ENCODE measurements around the gene CLDN7. TPM values are rescaled to one million over a fixed set of nuclear protein-coding genes. Genes with fewer than 3 reads are reported as not detected.

Gene CLDN7
- total and polyA plus RNA-seq, 4 experiments from 2014 or later, result 0.39 to 3.1 (median 1.0) TPM

DNA sequence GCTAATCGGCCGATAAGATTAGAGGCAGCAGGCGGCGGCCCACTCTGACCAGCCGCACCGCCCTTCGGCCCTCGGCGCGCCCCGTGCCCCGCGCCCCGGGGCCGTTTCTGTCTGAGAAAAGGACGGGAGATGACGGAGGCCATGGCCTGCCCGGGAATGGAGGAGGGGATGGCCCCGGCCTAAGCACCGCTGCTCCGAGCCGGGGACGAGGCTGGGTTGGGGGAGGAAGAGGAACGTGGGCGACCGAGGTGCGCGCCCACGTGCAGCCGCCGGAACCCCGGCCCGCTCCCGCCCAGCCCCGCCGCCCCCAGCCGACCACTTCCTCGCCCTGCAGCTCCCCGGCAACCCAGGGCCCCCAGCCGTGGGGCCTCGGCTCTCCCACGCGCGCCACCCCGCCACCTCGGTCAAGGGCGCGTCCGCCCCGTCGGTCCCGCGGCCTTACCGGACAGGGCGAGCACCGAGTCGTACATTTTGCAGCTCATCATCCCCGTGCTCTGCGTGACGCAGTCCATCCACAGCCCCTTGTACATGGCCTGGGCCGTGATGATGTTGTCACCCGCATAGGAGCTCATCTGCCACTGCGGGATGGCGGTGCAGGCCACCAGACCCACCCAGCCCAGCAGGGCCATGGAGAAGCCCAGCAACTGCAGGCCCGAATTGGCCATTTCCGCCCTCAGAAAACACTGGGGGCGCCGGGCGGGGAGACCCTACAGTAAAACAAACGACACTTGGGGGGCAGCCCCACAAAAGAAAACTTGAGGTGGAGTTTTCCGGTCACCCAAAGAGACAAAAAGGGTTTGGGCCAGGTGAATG, 693 bp downstream of the CLDN7 start:
- H3K4me3 ChIP-seq (ENCODE audit: low read length in 2 of 2), result no peak overlapping the region
- H3K4me3 Mint-ChIP-seq, result peak overlapping the region; percentile 46 to 81 (median 68)
- H3K27ac Mint-ChIP-seq, result peak overlapping the region in 5 of 7 donors; percentile 22 to 70 (median 59)
- H3K27me3 Mint-ChIP-seq, result peaks cover 4 to 10% of the 10 kb centered on the region in 2 donors
- H3K4me1 ChIP-seq (ENCODE audit: insufficient read depth, low read length), result peaks cover 31% of the 10 kb centered on the region
- DNase-seq, result no peak
- H3K9me3 ChIP-seq (ENCODE audit: control insufficient read depth in 1 of 2, low read length in 2 of 2), result no peaks in the 10 kb centered on the region
- H3K27ac ChIP-seq (ENCODE audit: low read depth, low read length), result peak overlapping the region; percentile 46
- H3K36me3 ChIP-seq (ENCODE audit: insufficient read depth, low read length), result peaks cover 3% of the 10 kb centered on the region
- peaks cover 9 to 20% of the 10 kb centered on the region in 2 donors for H3K36me3 Mint-ChIP-seq
- no peaks in the 10 kb centered on the region for H3K27me3 ChIP-seq (ENCODE audit: insufficient read depth, low read length)
- H3K4me1 Mint-ChIP-seq, result peaks cover 14 to 31% (median 23%) of the 10 kb centered on the region in 4 donors
- ChIA-PET CTCF (ENCODE audit: partially characterized antibody) (interaction anchor here (0.5 kb wide), 1 partner anchor 455 kb away, joined by 3 read pairs; no protein-coding TSS in a partner anchor), POLR2A (ENCODE audit: partially characterized antibody) (interaction anchor here (0.9 to 2.2 kb wide), 6 partner anchors 10 to 226 kb away, joined by 3 to 6 read pairs (median 3); partner anchors contain the start of genes ACAP1, CTDNEP1, GABARAP and SLC16A13)
- intact Hi-C loops (cut with micrococcal nuclease), result loop anchor here (1.0 kb wide), 1 partner anchor 9 kb away; the partner anchor contains the start of gene ELP5
- H3K9me3 Mint-ChIP-seq, result no peaks in the 10 kb centered on the region

DNA sequence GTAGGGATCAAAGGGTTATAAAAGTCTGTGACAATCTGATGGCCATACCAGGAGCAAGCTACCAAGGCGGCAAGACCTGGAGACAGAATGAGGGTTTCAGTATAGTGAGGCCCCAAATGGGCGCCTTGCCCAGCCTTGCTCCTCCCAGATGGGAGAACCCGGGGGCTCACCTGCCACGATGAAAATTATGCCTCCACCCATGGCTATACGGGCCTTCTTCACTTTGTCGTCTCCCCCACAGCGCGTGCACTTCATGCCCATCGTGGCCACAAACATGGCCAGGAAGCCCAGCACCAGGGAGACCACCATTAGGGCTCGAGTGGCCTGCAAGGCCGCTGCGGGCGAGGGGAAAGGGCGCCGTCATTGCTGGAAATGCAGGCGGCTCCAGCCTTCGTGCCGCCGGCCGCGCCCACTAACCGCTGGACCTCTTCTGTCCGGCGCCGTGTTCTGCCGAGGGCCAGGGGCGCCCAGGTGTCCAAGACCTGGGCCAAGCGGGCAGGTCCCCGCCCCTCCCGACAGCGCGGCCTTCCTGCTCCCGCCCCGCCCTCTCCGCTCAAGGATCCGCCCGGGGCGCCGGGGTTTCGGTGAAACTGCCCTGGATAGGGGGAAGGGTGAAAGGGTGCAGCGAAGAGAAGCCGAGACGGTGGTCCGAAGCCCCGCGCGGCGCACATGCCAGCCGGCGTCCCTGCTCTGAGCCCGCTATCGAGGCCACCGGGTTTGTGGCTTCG, 1.5 kb downstream of the CLDN7 start:
- H3K4me3 ChIP-seq (ENCODE audit: low read length in 2 of 2), result no peak overlapping the region
- peak overlapping the region in 3 of 7 donors; percentile 12 to 35 (median 13) for H3K27ac Mint-ChIP-seq
- peaks cover 14 to 31% (median 23%) of the 10 kb centered on the region in 4 donors for H3K4me1 Mint-ChIP-seq
- no peaks in the 10 kb centered on the region for H3K9me3 Mint-ChIP-seq
- no peaks in the 10 kb centered on the region for H3K9me3 ChIP-seq (ENCODE audit: control insufficient read depth in 1 of 2, low read length in 2 of 2)
- H3K27me3 Mint-ChIP-seq, result peaks cover 2 to 10% of the 10 kb centered on the region in 2 donors
- peaks cover 7% of the 10 kb centered on the region for H3K36me3 ChIP-seq (ENCODE audit: insufficient read depth, low read length)
- peak overlapping the region; percentile 46 for H3K27ac ChIP-seq (ENCODE audit: low read depth, low read length)
- ChIA-PET POLR2A (ENCODE audit: partially characterized antibody) (interaction anchor here (0.9 to 1.5 kb wide), 5 partner anchors 9 to 76 kb away, joined by 3 to 4 read pairs (median 3); partner anchors contain the start of genes ACAP1, CTDNEP1 and GABARAP), CTCF (ENCODE audit: partially characterized antibody) (no interaction called here)
- no peak for DNase-seq
- H3K27me3 ChIP-seq (ENCODE audit: insufficient read depth, low read length), result no peaks in the 10 kb centered on the region
- peaks cover 31% of the 10 kb centered on the region for H3K4me1 ChIP-seq (ENCODE audit: insufficient read depth, low read length)
- peak overlapping the region; percentile 38 to 78 (median 56) for H3K4me3 Mint-ChIP-seq
- intact Hi-C loops (cut with micrococcal nuclease), result loop anchor here (1.0 kb wide), 1 partner anchor 9 kb away; the partner anchor contains the start of gene ELP5
- peaks cover 13 to 26% of the 10 kb centered on the region in 2 donors for H3K36me3 Mint-ChIP-seq

DNA sequence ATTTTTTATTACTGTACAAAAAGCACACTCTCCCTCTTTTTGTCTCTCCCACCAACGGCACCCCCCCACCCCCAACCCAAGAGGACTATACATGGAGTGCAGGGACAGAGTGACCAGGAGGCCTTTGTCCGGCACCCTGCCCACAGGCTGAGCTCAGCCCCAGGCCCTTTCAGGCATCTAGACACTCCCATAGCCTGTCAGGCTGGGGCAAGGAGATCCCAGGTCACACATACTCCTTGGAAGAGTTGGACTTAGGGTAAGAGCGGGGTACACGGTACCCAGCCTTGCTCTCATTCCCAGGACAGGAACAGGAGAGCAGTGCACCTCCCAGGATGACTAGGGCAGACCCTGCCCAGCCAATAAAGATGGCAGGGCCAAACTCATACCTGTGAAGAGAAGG, 2.1 kb downstream of the CLDN7 start:
- H3K27ac Mint-ChIP-seq, result peak overlapping the region in 4 of 7 donors; percentile 22 to 60 (median 38)
- no peaks in the 10 kb centered on the region for H3K27me3 ChIP-seq (ENCODE audit: insufficient read depth, low read length)
- peaks cover 7% of the 10 kb centered on the region for H3K36me3 ChIP-seq (ENCODE audit: insufficient read depth, low read length)
- ChIA-PET POLR2A (ENCODE audit: partially characterized antibody) (interaction anchor here (0.6 to 1.5 kb wide), 2 partner anchors 16 to 19 kb away, joined by 3 to 4 read pairs; no protein-coding TSS in a partner anchor), CTCF (ENCODE audit: partially characterized antibody) (no interaction called here)
- DNase-seq, result no peak
- no peaks in the 10 kb centered on the region for H3K9me3 ChIP-seq (ENCODE audit: control insufficient read depth in 1 of 2, low read length in 2 of 2)
- peak overlapping the region in 7 of 8 donors; percentile 49 to 78 (median 57) for H3K4me3 Mint-ChIP-seq
- H3K4me1 Mint-ChIP-seq, result peaks cover 14 to 31% (median 23%) of the 10 kb centered on the region in 4 donors
- H3K4me3 ChIP-seq (ENCODE audit: low read length in 2 of 2), result no peak overlapping the region
- peaks cover 31% of the 10 kb centered on the region for H3K4me1 ChIP-seq (ENCODE audit: insufficient read depth, low read length)
- peaks cover 2 to 10% of the 10 kb centered on the region in 2 donors for H3K27me3 Mint-ChIP-seq
- peaks cover 13 to 29% of the 10 kb centered on the region in 2 donors for H3K36me3 Mint-ChIP-seq
- H3K9me3 Mint-ChIP-seq, result no peaks in the 10 kb centered on the region
- intact Hi-C loops (cut with micrococcal nuclease), result no loop called here
- no peak overlapping the region for H3K27ac ChIP-seq (ENCODE audit: low read depth, low read length)

DNA sequence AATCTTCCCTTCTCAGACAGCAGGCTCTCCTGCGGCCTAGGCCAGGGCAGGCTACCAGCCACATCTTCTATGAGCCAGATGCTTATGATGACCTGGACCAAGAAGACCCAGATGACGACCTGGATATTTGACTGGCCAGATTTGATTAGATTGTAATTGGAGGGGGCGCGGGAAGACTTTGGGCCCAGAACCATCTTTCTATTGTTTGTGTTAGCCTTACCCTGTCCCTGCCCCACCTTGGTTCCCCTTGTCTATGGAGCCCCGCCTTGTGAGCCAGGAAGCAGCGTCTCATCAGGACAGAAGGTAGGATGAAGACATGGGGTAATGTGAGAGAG, 2.8 kb downstream of the CLDN7 start:
- H3K4me3 Mint-ChIP-seq, result peak overlapping the region in 2 of 8 donors; percentile 45 to 57
- ChIA-PET CTCF (ENCODE audit: partially characterized antibody) (interaction anchor here (1.1 kb wide), 1 partner anchor 37 kb away, joined by 3 read pairs; no protein-coding TSS in a partner anchor), POLR2A (ENCODE audit: partially characterized antibody) (interaction anchor here (0.6 to 1.5 kb wide), 3 partner anchors 15 to 23 kb away, joined by 3 to 4 read pairs (median 3); no protein-coding TSS in a partner anchor)
- peaks cover 2 to 10% of the 10 kb centered on the region in 2 donors for H3K27me3 Mint-ChIP-seq
- H3K9me3 Mint-ChIP-seq, result peaks cover 0 to 1% (median 0%) of the 10 kb centered on the region in 8 donors
- peaks cover 7% of the 10 kb centered on the region for H3K36me3 ChIP-seq (ENCODE audit: insufficient read depth, low read length)
- no peak for DNase-seq
- H3K36me3 Mint-ChIP-seq, result peaks cover 17 to 35% of the 10 kb centered on the region in 2 donors
- no peaks in the 10 kb centered on the region for H3K9me3 ChIP-seq (ENCODE audit: control insufficient read depth in 1 of 2, low read length in 2 of 2)
- H3K27ac Mint-ChIP-seq, result peak overlapping the region in 1 of 7 donors; percentile 27
- intact Hi-C loops (cut with micrococcal nuclease), result no loop called here
- no peaks in the 10 kb centered on the region for H3K27me3 ChIP-seq (ENCODE audit: insufficient read depth, low read length)
- peaks cover 31% of the 10 kb centered on the region for H3K4me1 ChIP-seq (ENCODE audit: insufficient read depth, low read length)
- peaks cover 14 to 35% (median 23%) of the 10 kb centered on the region in 4 donors for H3K4me1 Mint-ChIP-seq
- no peak overlapping the region for H3K27ac ChIP-seq (ENCODE audit: low read depth, low read length)
- no peak overlapping the region for H3K4me3 ChIP-seq (ENCODE audit: low read length in 2 of 2)

DNA sequence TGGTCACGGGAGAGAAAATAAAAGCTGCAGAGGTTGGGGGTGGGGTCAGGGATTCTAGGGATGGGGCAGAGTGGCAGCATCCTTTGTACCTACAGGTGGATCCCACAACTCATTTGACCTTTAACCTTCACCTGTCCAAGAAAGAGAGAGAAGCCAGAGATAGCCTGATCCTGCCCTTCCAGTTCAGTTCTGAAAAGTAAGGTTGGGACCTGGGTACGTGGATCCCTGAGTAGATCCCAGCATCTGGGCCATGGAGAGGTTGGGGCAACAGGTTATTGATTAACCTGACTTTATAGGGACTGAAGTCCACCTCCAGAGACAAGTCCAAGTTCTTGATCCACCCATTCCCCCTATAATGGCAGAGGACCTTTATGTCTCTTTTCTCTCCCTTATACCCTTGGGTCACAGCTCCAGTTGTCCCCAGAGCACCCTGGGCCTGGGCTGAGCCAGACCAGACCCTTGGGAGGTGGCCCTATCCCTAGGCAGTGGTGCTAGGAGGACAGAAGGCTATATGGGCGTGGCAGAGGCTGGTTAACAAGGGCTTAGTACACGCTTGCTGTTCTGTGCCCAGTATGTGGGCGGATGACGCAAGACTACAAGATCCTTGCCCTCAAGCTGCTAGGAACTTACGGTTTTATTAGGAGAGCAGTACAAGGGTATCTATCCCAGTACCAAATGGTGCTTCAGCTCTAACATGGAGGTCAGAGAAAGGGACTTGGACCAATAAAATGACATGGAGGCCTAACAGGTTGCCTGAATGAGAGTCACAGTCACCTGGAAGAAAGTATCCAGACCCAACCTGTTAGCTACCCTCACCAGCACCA, 3.3 kb downstream of the CLDN7 start:
- Mint-ChIP-seq H3K36me3 (peaks cover 18 to 41% of the 10 kb centered on the region in 2 donors), H3K4me3 (peak overlapping the region in 1 of 8 donors; percentile 57)
- POLR2A ChIA-PET (ENCODE audit: partially characterized antibody), result interaction anchor here (0.7 to 1.5 kb wide), 2 partner anchors 20 to 24 kb away, joined by 3 to 4 read pairs; no protein-coding TSS in a partner anchor

DNA sequence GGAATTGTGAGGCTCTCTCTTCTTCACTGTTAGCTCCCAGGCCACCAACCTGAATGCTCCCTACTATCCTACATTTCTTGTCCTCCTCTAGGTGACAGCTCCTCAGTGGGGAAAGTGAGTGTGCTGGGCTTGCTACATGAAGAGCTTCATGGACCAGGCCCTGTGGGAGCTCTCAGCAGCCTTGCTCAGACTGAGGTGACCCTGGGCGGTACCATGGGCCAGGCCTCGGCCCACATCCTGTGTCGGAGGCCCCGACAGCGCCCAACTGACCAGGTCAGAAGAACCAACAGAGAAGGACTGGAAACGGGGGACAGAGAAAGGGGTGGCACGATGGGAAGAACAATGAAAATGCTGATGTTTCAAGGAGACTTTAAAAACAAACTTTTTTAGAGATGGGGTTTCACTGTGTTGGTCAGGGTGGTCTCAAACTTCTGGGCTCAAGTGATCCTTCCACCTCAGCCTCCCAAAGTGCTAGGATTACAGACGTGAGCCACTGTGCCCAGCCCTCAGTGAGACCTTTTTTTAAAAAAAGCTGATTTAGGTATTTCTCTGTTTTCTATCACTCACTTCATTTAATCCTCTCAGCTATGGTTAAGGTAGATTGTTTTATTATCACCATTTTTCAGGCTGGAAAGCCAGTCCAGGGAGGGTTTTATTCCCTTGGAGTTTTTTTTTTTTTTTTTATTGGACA, 5.4 kb downstream of the CLDN7 start:
- Mint-ChIP-seq H3K27me3 (peaks cover 0 to 3% of the 10 kb centered on the region in 2 donors), H3K36me3 (peaks cover 18 to 56% of the 10 kb centered on the region in 2 donors), H3K9me3 (peaks cover 0 to 1% (median 0%) of the 10 kb centered on the region in 8 donors), H3K27ac (peak overlapping the region in 2 of 7 donors; percentile 40 to 87), H3K4me1 (peaks cover 10 to 32% (median 18%) of the 10 kb centered on the region in 4 donors), H3K4me3 (no peak overlapping the region)
- no peaks in the 10 kb centered on the region for H3K9me3 ChIP-seq (ENCODE audit: control insufficient read depth in 1 of 2, low read length in 2 of 2)
- peaks cover 7% of the 10 kb centered on the region for H3K36me3 ChIP-seq (ENCODE audit: insufficient read depth, low read length)
- H3K27ac ChIP-seq (ENCODE audit: low read depth, low read length), result no peak overlapping the region
- DNase-seq, result no peak
- H3K4me3 ChIP-seq (ENCODE audit: low read length in 2 of 2), result no peak overlapping the region
- H3K27me3 ChIP-seq (ENCODE audit: insufficient read depth, low read length), result no peaks in the 10 kb centered on the region
- peaks cover 21% of the 10 kb centered on the region for H3K4me1 ChIP-seq (ENCODE audit: insufficient read depth, low read length)
- ChIA-PET POLR2A (ENCODE audit: partially characterized antibody) (interaction anchor here (1.0 to 3.0 kb wide), 3 partner anchors 15 to 50 kb away, joined by 3 to 10 read pairs (median 3); partner anchors contain the start of genes DVL2 and GABARAP), CTCF (ENCODE audit: partially characterized antibody) (interaction anchor here (0.9 to 1.5 kb wide), 3 partner anchors 24 to 40 kb away, joined by 3 to 4 read pairs (median 4); partner anchors contain the start of genes ACADVL and DLG4)
- intact Hi-C loops (cut with micrococcal nuclease), result no loop called here

More for the DNA sequence above, 3.3 kb downstream of the CLDN7 start:
- Histone ChIP-seq H3K27me3 (ENCODE audit: insufficient read depth, low read length) (no peaks in the 10 kb centered on the region), H3K4me3 (ENCODE audit: low read length in 2 of 2) (no peak overlapping the region), H3K36me3 (ENCODE audit: insufficient read depth, low read length) (peaks cover 7% of the 10 kb centered on the region), H3K4me1 (ENCODE audit: insufficient read depth, low read length) (peaks cover 31% of the 10 kb centered on the region), H3K27ac (ENCODE audit: low read depth, low read length) (no peak overlapping the region), H3K9me3 (ENCODE audit: control insufficient read depth in 1 of 2, low read length in 2 of 2) (no peaks in the 10 kb centered on the region)
- peaks cover under 1 to 10% of the 10 kb centered on the region in 2 donors for H3K27me3 Mint-ChIP-seq
- intact Hi-C loops (cut with micrococcal nuclease), result no loop called here
- H3K9me3 Mint-ChIP-seq, result peaks cover 0 to 1% (median 0%) of the 10 kb centered on the region in 8 donors
- DNase-seq, result no peak
- CTCF ChIA-PET (ENCODE audit: partially characterized antibody), result interaction anchor here (1.1 kb wide), 1 partner anchor 37 kb away, joined by 3 read pairs; no protein-coding TSS in a partner anchor
- H3K27ac Mint-ChIP-seq, result no peak overlapping the region
- H3K4me1 Mint-ChIP-seq, result peaks cover 13 to 34% (median 21%) of the 10 kb centered on the region in 4 donors
